VCaP (cell line): ENCODE data around the gene RPP25L.

Experiments
- H3K27ac ChIP-seq: fragments of 450-650 bp; 2 replicates; pipeline ENCODE4 v1.5.1; 2017
- CTCF ChIP-seq: fragments of 450-650 bp; conservative IDR thresholded peaks from 2 replicates; pipeline ENCODE4 v1.5.1; 2017; ENCODE audit warnings: mild to moderate bottlenecking, moderate library complexity

Gene RPP25L

GRCh38 chr9:34566972-34567371 lies 44.9 kb downstream of the RPP25L start:
- TF ChIP-seq CTCF = no peak
- H3K27ac ChIP-seq = no peak overlapping the region

- TF ChIP-seq CTCF = no peak
These were observed 45.6 kb downstream of the RPP25L start for GRCh38 chr9:34566322-34566721.

GRCh38 chr9:34565856-34566255 lies 46.0 kb downstream of the RPP25L start:
- no peak for TF ChIP-seq CTCF
- H3K27ac ChIP-seq = no peak overlapping the region

More at GRCh38 chr9:34566322-34566721, 45.6 kb downstream of the RPP25L start:
- H3K27ac ChIP-seq = no peak overlapping the region

GRCh38 chr9:34564617-34565016 lies 47.3 kb downstream of the RPP25L start:
- H3K27ac ChIP-seq = no peak overlapping the region
- no peak for TF ChIP-seq CTCF

GRCh38 chr9:34563262-34563661 lies 48.6 kb downstream of the RPP25L start:
- TF ChIP-seq CTCF = no peak

GRCh38 chr9:34562135-34562745 lies 49.7 kb downstream of the RPP25L start:
- no peak overlapping the region for H3K27ac ChIP-seq
- peak; percentile 56 for TF ChIP-seq CTCF

More at GRCh38 chr9:34563262-34563661, 48.6 kb downstream of the RPP25L start:
- no peak overlapping the region for H3K27ac ChIP-seq

- H3K27ac ChIP-seq = no peak overlapping the region
- TF ChIP-seq CTCF = no peak
These were observed 51.2 kb downstream of the RPP25L start for GRCh38 chr9:34560599-34561214.
